ENCODE measurements around the gene PKP2.

PKP2 gene

GRCh38 chr12:32753605-32754004, 143.0 kb downstream of the PKP2 start:
- DNase-seq (ENCODE audit: low read depth): no peak

GRCh38 chr12:32743264-32743663, 153.3 kb downstream of the PKP2 start:
- no peak for DNase-seq (ENCODE audit: low read depth)

- no peak for DNase-seq (ENCODE audit: low read depth)
Measured at GRCh38 chr12:32742133-32742532, 154.4 kb downstream of the PKP2 start.

Data from HS-5 (cell line).